Prostate gland (tissue), 2 donors: ENCODE results near the gene LSG1.

Experiments
- POLR2A ChIP-seq: fragments of 450-650 bp; IDR thresholded peaks from one replicate; pipeline ENCODE4 v1.6.1; 2016; ENCODE audit warnings: antibody characterized with exemption, mild to moderate bottlenecking
- POLR2AphosphoS5 ChIP-seq: sonication (generic); formaldehyde crosslinking; IDR thresholded peaks from one replicate; pipeline ENCODE4 v1.6.1; 2017; ENCODE audit warnings: antibody characterized with exemption
- TF ChIP-seq, protein P1 (sequence below), 4 experiments: fragments of 200-600 bp in 2 of 4; fragments of 450-650 bp in 2 of 4; sonication (generic) in 2 of 4; IDR thresholded peaks; 1 replicate in 3 of 4; 2 replicates in 1 of 4; pipeline ENCODE4 v1.5.1; 2016 to 2019; ENCODE audit warnings: antibody characterized with exemption in 4 of 4, mild to moderate bottlenecking in 2 of 4, moderate library complexity in 2 of 4

DNA sequence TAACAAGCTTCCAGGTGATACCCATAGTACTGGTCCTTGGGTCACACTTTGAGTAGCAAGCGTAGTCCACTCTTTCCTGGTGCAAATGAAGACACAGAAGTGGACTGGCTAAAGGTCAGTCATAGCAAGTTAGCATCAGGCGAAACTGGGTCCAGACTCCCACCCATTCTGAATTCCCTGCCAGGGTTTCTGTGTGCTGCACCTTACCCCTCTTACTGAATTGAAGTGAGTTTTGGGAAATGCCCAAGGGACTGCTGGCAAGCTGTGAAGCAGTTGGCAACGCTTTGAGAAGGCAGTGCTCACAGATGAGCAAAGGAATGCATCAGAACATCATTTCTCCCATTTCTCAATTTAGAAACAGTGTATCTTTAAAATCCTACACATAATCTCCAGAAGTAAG is 1.8 kb upstream of the LSG1 start:
- TF ChIP-seq, protein P1, sequence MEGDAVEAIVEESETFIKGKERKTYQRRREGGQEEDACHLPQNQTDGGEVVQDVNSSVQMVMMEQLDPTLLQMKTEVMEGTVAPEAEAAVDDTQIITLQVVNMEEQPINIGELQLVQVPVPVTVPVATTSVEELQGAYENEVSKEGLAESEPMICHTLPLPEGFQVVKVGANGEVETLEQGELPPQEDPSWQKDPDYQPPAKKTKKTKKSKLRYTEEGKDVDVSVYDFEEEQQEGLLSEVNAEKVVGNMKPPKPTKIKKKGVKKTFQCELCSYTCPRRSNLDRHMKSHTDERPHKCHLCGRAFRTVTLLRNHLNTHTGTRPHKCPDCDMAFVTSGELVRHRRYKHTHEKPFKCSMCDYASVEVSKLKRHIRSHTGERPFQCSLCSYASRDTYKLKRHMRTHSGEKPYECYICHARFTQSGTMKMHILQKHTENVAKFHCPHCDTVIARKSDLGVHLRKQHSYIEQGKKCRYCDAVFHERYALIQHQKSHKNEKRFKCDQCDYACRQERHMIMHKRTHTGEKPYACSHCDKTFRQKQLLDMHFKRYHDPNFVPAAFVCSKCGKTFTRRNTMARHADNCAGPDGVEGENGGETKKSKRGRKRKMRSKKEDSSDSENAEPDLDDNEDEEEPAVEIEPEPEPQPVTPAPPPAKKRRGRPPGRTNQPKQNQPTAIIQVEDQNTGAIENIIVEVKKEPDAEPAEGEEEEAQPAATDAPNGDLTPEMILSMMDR (IDR thresholded peaks at IDR 0.05): no peak
- TF ChIP-seq POLR2A: no peak
- TF ChIP-seq POLR2AphosphoS5: no peak
